Body of pancreas (tissue), 4 donors: ENCODE data around the gene ZP1.

Source experiments
- POLR2A ChIP-seq, 3 donors: fragments of 450-650 bp; IDR thresholded peaks; one replicate each; pipeline ENCODE4 v1.6.1; 2016; ENCODE audit warnings: antibody characterized with exemption in 3 of 3, mild to moderate bottlenecking in 2 of 3
- TF ChIP-seq, protein P1 (sequence below), 7 experiments: fragments of 450-650 bp in 4 of 7; fragments of 200-600 bp in 3 of 7; sonication (generic) in 3 of 7; IDR thresholded peaks; one replicate each; pipeline ENCODE4 v1.5.1; 2016 to 2019; ENCODE audit warnings: antibody characterized with exemption in 7 of 7

DNA sequence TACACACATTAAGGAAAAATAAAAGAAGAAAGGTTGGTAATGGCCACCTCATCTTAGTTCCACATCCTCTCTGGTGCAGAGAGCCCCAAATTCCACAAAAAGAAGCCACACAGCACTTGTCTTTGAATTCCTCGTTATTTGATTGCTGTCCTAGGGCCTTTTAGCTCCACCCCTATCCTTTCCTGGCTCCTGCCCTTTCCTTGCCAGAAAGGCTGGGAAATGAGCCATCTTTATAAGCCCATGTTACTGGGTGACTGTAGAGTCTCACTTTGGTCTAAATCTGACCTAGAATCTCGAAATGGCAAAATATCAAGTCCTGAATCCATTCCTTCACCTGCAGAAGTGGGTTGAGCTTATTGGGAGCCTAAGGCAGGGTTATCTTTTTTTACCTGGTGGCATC lies 52.6 kb downstream of the ZP1 start:
- TF ChIP-seq, protein P1, sequence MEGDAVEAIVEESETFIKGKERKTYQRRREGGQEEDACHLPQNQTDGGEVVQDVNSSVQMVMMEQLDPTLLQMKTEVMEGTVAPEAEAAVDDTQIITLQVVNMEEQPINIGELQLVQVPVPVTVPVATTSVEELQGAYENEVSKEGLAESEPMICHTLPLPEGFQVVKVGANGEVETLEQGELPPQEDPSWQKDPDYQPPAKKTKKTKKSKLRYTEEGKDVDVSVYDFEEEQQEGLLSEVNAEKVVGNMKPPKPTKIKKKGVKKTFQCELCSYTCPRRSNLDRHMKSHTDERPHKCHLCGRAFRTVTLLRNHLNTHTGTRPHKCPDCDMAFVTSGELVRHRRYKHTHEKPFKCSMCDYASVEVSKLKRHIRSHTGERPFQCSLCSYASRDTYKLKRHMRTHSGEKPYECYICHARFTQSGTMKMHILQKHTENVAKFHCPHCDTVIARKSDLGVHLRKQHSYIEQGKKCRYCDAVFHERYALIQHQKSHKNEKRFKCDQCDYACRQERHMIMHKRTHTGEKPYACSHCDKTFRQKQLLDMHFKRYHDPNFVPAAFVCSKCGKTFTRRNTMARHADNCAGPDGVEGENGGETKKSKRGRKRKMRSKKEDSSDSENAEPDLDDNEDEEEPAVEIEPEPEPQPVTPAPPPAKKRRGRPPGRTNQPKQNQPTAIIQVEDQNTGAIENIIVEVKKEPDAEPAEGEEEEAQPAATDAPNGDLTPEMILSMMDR (IDR thresholded peaks at IDR 0.05), result no peak
- TF ChIP-seq POLR2A (IDR thresholded peaks at IDR 0.05), result no peak
